LNCAP (cell line): ENCODE measurements around the gene CADM1.

Experiments used
- TF ChIP-seq, protein P1 (sequence below): fragments of 450-650 bp; IDR thresholded peaks from 2 replicates; pipeline ENCODE4 v1.5.1; 2017; ENCODE audit warnings: mild to moderate bottlenecking

The CADM1 gene

DNA sequence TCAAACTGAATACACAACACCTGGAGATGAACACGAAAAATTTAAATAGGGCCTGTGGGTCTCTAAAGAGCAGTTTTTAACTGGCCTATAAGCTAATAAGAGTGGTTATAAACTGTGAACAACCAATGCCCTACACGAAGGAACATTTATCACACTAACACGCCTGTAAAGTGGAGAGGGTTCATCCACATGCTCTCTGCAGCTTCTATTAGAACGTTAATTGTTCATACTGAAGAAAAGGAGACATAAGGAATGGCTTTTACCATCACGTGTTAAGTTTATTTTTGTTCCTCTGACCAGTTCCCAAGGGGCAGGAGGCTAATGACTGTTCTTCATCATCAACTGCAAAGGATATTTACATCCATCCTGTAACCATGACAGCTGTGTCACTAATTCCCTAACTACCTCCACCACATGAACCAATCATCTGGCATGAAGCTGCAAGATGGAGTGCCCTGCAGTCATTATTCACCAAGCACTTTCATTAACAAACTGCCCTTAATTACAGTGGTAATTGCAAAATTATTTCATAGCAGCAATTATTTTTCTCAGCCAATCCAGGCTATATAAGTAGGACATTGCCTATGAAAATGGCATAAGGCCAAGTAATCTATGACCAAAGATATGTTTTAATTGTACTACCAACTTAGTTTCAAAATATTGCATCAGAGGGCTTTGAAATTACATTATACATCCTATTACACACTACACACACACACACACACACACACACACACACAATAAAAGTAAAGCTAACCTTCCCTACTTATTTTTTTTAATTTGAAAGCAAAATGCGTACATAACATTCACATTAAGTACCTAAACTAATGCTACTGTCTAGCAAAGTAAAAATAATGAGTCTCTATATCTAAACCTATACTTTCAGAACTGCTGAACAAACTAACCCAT, 186.7 kb downstream of the CADM1 start:
- TF ChIP-seq, protein P1, sequence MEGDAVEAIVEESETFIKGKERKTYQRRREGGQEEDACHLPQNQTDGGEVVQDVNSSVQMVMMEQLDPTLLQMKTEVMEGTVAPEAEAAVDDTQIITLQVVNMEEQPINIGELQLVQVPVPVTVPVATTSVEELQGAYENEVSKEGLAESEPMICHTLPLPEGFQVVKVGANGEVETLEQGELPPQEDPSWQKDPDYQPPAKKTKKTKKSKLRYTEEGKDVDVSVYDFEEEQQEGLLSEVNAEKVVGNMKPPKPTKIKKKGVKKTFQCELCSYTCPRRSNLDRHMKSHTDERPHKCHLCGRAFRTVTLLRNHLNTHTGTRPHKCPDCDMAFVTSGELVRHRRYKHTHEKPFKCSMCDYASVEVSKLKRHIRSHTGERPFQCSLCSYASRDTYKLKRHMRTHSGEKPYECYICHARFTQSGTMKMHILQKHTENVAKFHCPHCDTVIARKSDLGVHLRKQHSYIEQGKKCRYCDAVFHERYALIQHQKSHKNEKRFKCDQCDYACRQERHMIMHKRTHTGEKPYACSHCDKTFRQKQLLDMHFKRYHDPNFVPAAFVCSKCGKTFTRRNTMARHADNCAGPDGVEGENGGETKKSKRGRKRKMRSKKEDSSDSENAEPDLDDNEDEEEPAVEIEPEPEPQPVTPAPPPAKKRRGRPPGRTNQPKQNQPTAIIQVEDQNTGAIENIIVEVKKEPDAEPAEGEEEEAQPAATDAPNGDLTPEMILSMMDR, result no peak

DNA sequence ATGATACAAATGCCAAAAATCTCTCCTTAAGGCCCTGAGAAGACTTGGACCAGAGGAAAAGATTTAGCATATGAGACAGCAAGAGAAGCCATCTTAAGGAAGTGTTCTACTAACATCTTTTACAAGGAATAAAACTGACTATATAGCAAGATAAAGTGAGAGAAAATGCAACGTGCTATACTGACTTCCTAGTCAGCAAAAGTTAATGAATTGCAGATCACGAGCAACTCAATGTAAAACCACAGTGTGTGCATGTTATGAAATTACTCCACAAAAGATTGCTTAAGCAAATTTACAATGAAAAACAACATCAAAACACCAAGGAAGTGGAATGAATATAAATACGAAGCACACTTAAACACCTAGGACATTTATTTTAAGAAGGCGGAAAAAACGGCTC, 187.5 kb downstream of the CADM1 start:
- TF ChIP-seq, protein P1, result no peak

DNA sequence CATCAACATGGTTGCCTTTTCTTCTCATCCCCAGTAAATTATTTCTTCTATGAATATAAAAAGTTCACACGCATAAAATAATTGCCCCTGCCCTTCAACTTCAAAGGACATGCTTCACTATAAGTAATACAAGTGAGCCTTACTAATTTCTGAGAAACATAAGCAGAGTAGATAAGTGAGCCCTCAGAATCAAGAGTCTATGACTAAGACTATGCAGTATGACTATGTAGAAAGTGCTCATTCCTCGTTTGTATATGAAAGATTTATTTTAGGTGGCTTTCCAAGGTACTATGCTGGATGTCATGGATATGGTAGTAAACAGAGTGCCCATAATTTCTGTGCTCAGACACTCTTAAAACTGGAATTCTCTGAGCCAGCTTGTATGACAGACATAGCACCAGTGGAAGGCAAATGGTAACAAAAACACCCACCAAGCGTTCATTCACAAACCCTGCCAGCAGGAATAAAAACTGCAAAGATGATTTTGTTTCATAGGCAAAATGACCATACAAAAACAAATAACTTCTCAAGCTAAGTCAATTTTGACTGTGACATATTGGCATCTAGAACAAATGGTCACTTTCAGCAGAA, 189.8 kb downstream of the CADM1 start:
- TF ChIP-seq, protein P1, result no peak

DNA sequence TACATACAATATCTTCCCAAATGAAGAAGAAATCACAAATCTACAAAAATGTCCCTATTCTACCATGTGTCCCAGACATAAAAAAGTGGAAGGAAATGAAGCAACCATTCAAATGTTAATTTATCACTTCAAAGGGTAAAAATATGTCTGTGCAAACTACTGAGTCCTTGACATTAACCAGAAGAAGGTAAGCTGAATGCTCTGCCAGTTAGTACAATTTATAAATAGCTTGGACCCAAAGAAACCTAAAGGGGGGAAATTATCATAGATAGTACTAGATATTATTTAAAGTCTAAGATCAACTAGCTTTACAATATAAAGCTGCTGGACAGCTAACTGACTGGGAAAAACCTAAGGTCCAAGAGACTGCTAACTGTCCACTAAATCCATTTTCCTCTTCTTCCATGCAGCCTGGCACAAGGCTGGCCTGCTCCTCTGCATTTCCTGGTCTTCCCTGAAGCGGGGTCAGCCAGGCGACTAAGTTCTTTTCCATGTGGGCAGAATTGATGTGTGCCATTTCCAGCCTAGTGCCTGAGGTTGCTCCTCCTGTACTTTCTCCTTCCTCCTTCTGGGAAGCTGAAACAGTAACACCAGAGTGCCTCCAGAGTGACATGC, 190.9 kb downstream of the CADM1 start:
- TF ChIP-seq, protein P1, result no peak

DNA sequence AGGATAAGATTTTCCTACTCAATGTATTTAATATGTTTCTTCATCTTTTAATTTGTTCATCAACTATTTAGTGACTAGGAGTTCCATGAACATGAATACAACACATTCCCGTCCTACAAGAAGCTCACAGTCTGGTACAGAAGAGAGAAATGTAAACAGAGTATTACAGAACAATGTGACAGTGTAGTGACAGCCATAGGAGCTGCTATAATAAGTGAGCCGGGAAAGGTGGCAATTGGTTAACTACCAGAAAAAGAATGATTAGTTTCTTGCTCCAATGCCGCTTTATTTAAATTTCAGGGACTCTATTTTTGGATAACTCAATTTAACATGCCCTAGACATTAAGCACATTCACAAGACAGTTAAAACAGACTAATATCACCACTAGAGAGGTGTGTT, 192.3 kb downstream of the CADM1 start:
- TF ChIP-seq, protein P1, result no peak

DNA sequence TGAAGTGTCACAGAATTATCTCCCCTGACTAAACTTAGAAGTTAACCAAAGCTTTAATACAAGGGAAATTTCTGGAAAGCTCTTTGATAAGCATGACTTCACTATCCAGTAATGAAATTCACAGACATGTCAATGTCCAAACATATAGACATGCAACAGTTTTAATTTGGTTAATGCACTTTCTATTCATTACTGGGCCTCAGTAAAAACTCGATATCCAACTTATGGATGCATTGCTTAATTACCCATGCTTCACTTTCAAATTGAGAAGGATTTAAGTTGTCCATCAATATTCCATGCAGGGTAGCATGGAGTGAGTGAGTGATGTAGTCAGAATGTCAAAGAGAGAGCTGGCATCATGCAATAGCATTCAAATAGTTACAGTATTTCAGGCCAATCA, 197.5 kb downstream of the CADM1 start:
- TF ChIP-seq, protein P1, result no peak

DNA sequence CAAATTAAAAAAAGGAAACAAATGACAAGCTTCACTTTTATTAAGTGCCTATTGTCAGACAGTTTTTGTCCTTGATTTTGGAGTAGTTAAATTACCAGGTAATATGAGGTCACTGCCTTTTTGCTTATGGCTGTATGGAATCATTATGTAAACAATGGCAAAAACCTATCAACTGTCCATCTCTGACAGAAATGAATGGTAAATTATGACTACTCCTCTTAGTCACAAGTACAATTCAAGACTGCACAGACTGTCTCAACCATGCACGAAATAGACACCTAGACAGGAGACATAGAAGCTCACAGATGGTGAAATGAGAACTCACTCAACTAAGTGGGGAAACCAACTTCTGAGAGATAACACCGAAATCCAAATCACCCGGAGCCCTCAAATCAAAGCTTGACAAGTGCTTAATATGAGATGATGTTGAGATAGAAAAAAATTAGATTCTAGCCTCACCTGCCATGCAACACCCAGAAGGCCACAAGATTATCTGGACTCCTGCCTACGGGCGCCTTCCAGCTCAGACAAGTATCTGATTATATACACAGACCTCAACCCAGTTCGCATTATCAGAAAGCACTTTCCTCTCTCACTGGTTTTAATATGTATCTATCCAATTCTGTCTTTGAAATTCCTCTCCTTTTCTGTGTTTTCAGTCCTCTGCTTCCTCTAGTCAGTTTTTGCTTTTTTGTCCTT, 199.3 kb downstream of the CADM1 start:
- TF ChIP-seq, protein P1, result no peak
